ENCODE results near the gene NEK11.
"Not testable (repeated sequence)": the region's sequence is repeated elsewhere in the genome, so short reads cannot be mapped to it uniquely, and the experiment has no call there.

NEK11 gene

DNA sequence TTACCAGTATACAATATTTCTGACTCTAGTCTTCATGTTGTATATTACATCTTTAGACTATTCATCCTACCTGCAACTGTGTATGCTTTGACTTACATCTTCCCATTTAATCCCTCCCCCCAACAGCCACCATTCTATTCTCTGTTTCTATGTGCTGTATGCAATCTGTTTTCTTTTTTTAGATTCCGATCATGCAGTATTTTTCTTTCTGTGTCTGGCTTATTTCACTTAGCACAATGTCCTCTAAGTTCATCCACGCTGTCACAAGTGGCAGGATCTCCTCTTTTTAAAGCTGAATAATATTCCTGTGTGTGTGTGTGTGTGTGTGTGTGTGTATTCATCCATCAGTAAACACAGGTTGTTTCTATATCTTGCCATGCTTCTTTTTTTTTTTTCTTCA is 288.5 kb downstream of the NEK11 start:
- no peak for DNase-seq

DNA sequence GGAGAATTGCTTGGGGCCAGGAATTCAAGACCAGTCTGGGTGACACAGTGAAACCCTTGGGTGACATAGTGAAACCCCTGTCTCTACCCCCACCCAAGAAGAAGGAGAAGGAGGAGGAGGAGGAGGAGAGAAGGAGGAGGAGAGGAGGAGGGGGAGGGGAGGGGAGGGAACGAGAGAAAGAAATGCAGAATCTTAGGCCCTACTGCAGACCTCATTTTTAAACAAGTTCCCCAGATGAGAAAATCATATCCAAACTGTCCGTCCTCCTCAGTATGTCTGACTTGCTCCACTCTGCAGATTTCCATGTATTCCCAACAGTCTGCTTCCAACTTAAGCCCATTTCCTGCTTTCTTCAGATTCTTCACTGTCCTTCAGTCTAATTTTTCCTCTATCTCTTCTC is 291.0 kb downstream of the NEK11 start:
- no peak for DNase-seq

DNA sequence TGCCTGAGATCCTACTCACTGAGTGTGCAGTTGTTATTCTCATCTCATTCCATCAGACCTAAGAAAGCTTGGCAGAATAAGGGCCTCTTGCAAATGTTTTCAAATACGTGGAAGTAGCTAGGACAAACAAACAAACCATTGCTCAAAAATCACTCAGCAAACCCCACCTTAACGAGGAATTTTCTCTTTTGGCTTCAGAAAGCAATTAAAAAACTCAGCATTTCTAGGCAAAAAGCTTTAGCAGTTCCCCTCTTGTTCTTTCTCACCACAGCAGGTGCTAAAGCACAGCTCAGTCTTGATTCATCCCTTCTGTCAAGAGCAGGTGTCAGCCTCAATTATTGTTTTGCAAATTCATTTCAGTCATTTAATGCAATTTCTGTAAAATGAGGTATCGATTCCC is 296.3 kb downstream of the NEK11 start:
- no peak for DNase-seq

DNA sequence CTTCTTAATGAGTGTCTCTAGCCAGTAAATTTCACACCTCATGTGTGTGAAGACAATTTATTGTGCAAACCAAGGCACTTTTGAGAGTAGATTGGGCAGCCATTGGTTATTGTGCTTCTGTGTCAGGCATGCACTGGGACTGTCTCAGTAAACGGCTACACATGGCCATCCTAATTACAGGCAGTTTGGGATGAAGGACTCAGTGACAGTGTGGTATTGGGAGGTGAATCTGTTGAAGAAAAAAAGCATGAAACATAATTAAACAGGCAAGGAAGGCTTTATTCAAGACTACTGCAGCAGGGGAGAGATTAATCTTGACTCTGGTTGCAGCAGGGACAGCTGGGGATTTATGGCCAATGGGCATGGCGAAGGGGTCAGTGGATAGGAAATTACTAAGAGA is 297.1 kb downstream of the NEK11 start:
- no peak for DNase-seq

DNA sequence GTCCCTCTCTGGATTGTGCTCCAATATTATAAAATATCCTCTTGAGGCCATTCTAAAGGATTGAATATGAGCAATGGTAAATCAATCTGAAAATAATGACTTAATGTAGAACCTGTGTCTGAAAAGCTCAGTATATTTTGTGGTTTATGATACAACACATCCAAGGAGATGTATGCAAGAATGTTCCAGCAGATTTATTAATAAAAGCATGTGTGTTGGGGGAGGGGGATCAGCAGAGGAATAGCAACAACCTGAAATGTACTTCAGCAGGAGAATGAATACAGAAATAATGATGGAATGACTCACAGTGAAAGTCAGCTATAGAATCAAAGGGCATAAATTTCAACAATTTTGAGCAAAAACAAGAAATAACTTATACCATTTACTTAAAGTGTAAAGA is 298.2 kb downstream of the NEK11 start:
- DNase-seq = no peak

DNA sequence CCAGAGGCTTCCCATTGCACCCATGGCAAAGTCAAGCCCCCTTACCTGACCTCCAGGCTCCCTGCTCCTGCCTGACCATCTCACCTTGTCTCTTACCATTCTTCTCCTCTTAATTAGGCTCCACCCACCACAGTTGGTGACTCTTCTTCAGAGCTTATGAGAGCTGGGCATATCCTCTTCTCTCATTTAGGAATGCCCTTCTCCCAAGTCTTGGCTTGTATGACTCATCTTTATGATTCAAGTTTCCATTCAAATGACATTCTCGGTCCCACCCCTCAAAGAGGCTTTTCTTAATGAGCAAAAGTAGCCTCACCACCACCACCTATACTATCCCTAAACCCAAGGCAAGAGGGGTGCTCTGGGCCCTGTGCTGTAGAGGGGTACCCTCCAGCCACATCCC is 299.6 kb downstream of the NEK11 start:
- no peak for DNase-seq

DNA sequence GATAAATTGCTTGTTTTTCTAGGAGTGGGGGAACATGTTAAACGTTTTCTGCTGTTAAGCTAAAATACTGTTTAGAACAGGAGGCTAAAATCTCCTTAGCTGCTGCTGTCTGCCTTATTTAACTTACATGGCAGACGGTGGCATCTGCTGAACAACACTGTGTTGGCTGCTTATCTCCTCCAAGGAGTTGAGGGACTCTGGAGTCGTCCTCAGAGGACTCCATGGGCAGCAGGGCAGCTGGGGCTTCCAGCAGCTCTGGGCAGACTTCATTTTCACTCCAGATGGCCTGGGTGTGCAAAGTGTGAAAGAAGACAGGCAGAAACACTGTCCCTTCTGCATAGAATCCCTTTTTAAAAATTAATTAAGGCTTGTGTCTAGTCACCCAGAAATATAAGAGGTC is 302.0 kb downstream of the NEK11 start:
- no peak for DNase-seq

DNA sequence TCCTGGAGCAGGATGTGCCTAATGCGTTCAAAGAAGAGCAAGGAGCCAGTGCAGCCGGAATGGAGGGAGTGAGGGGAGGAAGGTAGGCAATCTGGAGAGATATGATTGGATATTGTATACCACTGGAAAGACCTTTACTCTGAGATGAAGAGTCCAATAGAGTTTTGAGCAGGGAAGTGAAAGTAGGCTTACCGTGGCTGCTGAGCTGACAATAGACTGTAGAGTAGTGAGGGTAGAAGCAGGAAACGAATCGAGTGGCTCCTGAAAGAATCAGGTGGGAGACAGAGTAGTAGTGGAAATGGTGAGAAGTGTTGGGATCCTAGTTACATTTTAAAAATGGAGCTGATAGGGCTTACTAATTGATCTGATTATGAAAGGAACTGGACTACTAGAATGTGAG is 303.1 kb downstream of the NEK11 start:
- no peak for DNase-seq

DNA sequence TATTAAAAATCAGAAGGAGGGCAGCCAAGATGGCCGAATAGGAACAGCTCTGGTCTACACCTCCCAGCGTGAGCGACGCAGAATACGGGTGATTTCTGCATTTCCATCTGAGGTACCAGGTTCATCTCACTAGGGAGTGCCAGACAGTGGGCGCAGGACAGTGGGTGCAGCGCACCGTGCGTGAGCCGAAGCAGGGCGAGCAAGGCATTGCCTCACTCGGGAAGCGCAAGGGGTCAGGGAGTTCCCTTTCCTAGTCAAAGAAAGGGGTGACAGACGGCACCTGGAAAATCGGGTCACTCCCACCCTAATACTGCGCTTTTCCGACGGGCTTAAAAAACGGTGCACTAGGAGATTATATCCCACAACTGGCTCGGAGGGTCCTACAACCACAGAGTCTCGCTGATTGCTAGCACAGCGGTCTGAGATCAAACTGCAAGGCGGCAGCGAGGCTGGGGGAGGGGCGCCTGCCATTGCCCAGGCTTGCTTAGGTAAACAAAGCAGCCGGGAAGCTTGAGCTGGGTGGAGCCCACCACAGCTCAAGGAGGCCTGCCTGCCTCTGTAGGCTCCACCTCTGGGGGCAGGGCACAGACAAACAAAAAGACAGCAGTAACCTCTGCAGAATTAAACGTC is 304.9 kb downstream of the NEK11 start:
- peak in 1 of 2 experiments; percentile 15 for DNase-seq

DNA sequence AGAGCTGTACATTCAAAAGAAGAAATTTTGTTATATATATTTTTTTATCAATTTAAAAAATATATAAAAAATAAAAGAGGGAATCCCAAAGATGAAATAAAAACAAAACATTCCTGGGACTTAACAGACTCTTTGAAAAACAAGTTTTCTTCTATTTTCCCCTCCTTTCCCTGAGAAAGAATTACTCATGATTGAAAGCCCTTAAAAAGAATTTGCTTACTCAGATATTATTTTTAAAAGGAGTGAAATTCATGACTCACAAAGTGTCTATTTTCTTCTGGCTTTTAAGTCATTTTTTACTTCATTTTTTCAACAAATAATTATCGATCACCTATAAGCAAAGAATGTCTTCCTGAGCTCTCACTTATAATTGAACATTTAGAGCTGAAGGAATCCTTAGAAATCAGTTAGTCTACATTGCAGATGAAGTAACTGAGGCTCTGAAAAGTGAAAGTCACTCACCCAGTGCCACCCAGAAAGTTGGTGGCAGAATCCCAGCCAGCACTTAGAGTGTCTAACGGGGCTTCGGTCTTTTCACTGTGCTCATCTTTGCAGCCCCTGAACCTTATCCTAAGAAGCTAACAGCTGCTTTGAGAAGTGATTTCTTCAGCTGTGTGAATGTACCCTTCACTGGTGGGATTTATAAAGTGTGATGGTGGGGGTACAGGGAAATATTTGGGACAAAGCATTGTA is 312.4 kb downstream of the NEK11 start:
- no peak for DNase-seq

DNA sequence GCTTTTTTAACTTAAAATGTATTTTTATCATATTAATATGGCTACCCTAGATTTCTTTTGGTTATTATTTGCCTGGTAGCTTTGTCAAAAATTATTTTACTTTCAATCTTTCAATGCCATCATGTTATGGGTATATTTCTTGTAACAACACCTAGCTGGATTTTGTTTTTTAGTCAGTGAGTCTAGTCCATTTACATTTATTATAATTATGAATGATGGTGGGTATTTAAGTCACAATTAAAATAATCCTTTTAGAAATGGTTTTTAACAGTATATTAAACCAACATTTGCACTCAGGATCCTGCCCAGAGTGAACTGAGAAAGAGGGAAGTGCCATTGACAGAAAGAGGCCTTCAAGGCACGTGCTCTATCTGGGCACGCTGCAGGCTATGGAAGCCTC is 315.1 kb downstream of the NEK11 start:
- no peak for DNase-seq

DNA sequence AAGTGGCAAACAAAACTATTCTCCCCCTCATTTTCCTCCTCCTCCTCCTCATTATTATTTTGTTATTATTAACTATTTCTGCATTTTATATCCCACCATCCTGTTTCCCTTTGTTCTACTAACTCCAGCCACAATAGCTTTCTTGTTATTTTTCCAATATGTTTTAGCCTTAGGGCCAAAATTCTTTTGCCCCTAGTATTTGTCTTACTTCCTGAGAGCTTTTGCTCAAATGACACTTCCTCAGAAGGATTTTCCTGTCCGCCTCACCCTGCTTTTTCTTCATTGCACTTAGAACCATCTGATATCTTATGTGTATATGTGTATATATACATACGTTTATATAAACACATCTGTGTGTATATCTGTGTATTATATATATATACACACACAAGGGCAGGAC is 322.2 kb downstream of the NEK11 start:
- DNase-seq = no peak

DNA sequence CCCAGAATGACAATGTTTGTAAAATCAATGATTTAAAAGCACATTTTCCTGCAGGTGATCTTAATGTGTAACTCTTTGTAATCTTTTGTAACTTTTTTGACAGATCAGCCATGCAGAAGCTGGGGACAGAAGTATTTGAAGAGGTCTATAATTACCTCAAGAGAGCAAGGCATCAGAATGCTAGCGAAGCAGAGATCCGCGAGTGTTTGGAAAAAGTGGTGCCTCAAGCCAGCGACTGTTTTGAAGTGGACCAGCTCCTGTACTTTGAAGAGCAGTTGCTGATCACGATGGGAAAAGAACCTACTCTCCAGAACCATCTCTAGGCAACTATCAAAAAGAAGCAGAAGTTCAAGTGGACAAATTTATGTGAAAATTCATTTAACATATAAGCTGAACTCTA is 322.8 kb downstream of the NEK11 start:
- DNase-seq = no peak

DNA sequence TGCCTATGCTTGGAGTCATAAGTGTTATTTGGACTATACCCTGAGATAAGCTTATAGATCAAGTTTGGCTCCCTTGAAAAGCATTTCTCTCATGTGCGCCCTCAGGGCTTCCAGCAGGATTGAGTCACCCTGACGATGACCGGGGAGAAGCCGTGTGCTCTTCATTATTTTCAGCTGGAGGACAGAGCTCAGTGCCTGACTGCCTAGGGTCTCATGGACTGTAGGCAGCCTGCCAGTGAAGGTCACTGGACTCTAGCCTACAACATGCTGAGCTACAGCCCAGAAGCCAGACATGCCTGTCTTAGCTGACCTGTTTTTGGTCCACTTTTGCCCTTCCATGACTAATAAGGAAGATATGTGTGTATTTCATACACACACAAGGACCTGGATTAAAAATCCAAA is 323.3 kb downstream of the NEK11 start:
- no peak for DNase-seq

DNA sequence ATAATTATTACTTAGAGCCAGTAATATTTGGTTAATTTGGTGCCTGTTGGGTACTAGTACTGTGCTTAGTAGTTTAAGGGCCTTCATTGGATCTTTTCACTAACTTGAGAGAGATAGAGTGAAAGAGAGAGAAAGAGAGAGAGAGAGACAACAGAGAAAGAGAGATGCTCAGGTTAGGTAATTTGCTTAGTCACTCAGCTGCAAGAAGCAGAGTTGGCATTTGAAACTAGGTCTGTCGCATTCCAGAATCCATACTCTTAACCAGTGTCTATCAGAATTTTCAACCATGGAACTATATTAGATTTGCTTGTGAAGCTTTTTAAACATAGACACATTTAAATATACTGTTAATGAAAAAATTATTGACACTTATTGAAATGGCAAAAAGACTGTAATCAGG is 323.8 kb downstream of the NEK11 start:
- DNase-seq = no peak

DNA sequence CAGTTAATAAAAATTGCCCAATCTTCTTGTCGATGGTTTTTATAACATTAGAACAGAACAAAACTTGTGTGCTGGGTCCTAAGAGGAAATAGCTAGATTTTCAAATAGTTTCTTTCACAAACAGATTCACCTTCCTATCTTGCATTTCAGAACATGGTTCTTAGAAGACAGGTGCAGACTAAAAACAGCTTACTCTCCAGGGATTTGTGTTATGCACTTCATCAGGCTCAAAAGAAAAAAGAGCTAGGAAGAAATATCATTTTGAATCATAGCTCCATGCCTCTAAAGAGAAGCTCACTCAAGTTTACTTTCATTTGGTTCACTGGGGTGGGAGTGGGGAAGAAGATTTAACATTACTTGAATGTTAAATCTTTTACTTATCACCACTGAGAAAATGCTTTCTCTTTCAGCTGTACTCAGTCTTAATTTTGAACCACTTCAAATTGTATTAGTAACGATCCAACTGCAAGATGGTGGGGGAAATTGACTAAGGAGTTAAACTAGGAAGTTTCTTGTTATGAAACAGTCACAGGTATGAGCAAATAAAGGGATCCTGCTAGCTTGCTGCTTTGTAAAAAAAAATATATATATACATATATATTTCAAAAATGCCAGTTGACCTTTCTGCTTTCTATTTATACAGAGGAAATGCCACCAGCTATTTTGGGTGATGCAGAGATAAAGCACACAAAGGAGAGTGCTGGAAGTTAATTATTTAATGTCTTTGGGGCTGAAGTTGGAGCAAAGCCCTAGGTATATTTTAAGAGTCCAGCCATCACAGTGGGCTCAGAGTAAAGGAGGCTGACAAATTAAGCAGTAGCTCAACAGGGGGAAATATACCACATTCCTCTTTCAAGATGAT is 326.6 kb downstream of the NEK11 start:
- DNase-seq = no peak

DNA sequence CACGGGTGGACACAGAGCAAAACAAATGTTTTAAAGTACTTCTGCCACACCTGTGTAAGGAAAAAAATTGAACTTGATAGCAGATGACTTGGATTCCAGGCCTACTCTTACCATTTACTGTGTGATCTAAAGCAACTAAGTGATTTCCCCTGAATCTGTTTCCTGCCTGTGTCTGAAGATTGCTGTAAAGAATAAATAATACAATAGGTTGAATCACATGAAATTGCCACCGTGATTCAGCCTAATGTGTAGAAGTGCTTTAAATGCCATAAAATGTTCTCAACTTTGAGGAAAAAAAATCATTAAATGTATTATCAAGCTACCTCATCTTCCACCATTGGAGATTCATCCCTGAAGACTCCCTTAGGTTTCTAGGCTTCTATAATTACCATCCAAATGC is 327.3 kb downstream of the NEK11 start:
- DNase-seq = no peak

DNA sequence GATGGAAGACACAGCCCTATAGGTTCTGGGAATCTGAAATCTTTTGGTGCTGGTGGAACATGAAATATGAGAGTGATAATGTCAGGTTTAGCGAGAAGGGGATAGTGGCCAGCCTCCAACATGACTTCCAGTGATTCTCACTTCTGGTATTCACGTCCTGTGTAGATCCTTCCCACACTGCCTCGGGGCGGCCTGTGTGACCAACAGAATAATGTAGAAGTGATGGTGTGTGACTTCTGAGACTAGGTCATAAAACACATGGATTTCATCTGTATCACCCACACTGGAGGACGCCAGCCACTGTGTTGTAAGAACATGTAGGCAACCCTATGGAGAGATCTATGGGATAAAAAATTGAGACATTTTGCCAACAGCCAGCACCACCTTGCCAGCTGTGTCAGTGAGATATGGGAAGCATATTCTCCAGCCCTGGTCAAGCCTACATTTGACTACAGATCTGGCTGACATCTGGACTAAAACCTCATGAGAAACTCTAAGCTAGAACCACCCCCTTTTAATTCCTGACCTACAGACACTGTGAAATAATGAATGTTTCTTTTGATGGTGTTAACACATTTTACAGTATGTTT is 329.4 kb downstream of the NEK11 start:
- DNase-seq = no peak

DNA sequence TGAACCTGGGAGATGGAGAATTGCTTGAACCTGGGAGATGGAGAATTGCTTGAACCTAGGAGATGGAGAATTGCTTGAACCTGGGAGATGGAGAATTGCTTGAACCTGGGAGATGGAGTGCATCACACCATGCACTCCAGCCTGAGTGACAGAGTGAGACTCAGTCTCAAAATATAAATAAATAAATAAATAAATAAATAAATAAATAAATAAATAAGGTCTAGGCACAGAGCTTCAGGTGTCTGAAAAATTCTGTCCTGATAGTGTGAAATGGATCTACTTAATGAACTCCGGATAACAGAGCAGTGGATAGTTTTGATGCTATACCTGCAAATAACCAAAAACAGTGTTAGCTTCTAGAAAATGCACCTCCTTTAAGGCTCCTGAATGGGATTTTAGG is 330.6 kb downstream of the NEK11 start:
- no peak for DNase-seq

DNA sequence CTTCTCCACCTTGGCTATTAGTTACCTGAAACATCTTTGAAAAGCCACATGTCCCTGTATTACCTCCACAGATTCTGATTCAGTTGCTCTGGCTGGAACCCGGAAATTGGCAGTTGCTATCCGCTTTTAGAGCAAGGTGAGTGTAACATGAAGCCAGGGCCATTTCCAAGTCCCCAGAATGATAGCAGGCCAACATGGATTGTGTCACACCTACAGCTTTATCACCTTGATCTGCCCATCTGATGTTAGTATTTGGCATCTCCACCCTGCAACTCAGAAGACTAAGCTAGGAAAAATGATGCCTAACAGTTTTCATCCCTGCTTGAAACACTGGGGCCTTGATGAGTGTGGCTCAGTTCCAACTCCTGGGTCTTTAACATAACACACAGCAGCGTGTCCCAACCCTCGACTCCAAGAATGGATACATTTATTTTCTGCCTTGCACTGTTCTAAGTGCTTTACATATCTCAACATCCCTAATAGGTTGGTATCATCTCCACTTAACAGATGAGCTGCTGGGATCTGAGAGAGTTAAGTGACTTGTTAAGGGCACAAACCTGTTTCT is 333.6 kb downstream of the NEK11 start:
- no peak for DNase-seq

DNA sequence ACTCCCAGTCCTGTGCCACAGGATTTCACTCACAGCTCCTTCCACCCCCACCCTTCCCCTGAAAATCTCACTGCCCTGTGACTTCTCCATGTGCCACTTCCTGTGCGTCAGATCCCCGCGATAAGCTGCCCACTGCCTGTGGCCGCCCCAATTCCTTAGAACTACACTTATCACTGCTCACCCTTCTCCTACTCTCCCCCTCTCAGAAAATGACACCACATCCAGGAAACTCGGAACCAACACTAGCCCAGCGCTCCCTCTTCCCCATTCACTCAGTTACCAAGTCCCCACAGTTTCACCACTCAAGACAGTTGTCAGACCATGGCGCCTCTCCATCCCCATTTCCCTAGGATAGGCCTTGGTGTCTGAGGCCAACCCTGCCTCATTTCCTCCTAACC is 334.4 kb downstream of the NEK11 start:
- DNase-seq = not testable (repeated sequence)

DNA sequence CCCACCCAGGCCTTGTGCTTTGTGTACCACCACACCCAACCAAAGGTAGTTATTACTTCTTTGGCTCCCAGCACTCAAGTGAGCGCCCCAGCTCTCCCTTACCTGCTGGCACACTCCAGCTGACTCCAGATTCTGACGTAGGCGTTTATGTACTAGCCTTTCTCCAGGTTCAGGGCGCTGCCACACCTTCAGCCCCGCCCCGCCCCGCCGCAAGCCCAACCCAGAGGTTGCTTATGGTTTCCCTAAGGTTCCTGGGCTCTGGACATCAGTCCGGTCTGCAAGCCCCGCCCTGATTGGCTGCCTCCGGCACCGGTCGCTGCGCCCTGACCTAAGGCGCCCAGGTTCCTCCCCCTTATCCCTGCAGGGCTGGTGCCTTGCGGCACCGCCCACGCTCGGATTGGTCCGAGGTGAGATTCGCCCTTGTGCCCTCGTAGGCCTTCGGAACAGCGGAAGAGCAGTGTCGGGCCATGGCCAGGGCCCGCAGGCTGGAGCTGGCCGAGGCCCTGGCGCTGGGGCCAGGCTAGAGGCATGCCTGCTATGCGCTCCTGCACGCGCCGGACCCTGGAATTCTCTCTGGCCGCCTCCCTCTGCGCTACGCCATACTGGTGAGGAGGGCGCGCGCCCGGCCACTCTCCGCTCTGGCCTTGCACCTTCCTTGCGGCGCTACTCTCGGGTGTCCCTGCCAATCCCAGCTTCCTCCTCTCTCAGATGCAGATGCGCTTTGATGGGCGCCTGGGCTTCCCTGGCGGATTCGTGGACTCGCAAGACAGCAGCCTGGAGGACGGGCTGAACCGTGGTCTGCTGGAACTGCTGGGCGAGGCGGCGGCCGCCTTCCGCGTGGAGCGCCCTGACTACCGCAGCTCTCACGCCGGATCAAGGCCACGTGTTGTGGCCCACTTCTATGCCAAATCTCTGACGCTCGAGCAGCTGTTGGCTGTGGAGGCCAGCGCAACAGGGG is 335.1 kb downstream of the NEK11 start:
- DNase-seq = peak in 1 of 2 experiments; percentile 22

All from NCI-H187 (cell line).